Measurements from ENCODE around the gene ARSG.

DNA sequence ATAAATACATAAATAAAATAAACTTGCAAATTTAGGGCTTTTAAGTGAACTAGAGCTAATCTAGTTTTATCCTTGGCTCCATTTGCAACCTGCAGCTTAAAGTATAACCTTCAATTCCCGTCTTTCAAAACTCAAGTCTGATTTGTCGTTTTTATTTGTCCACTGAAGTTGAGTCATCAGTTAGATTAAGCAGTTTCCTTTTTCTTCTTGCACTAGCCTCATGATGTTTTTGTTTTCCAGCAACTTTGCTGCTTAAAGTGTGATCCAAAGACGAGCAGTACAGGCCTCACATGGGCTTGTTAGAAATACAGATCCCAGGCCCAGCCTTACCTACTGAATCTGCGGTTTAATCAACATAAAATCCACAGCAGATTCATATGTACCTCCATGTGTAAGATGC is 13.8 kb downstream of the ARSG start:
- no peak for TF ChIP-seq GATA3 (IDR thresholded peaks at IDR 0.05; ENCODE audit: low read depth, low read length)
- TF ChIP-seq GATA2 (IDR thresholded peaks at IDR 0.05; ENCODE audit: low read depth, low read length): no peak
